ENCODE measurements around the gene ETDB.

The ETDB gene

DNA sequence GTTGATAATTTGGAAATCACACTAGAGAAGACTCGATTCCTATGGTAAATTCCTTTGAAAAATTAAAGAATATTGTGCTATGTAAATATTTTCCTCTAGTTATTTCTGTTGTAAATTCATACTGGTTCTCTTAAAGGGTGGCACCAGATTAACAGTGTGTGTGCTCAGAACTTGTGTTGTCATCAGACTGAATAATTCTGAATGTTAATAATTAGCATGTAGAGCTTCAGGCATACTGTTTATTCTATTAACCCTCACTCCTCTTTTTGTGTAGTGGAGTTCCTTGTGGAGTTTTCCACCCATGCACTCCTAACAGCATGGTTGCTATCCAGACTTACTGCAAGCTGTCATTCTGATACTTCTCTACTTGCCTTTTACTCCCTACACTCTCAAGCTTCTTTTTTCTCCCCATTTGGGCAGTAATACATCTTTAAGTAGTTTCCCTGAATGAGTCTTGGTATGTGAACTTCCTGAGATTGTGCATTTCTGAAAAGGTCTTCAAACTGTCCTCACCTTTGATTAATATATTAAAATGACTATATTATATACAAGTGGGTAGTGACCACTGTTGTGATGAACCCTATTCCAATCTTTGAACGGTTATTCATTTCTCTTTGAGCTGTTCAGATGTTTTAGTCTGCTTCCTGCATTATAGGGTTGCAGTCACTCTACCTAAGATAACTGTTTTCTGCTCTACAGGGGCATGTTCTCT lies 38.5 kb downstream of the ETDB start:
- no peak overlapping the region for H3K4me3 ChIP-seq (ENCODE audit: low read depth, low read length)
- TF ChIP-seq, protein P1, sequence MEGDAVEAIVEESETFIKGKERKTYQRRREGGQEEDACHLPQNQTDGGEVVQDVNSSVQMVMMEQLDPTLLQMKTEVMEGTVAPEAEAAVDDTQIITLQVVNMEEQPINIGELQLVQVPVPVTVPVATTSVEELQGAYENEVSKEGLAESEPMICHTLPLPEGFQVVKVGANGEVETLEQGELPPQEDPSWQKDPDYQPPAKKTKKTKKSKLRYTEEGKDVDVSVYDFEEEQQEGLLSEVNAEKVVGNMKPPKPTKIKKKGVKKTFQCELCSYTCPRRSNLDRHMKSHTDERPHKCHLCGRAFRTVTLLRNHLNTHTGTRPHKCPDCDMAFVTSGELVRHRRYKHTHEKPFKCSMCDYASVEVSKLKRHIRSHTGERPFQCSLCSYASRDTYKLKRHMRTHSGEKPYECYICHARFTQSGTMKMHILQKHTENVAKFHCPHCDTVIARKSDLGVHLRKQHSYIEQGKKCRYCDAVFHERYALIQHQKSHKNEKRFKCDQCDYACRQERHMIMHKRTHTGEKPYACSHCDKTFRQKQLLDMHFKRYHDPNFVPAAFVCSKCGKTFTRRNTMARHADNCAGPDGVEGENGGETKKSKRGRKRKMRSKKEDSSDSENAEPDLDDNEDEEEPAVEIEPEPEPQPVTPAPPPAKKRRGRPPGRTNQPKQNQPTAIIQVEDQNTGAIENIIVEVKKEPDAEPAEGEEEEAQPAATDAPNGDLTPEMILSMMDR (IDR thresholded peaks at IDR 0.05; ENCODE audit: control insufficient read depth, extremely low read depth, insufficient read depth): no peak
- no peak for DNase-seq (ENCODE audit: low read depth)

Data from LNCaP clone FGC (cell line).